ENCODE data around the gene RRP8.

The RRP8 gene

GRCh38 chr11:6599881-6600390 lies 3.5 kb downstream of the RRP8 start:
- no peak for DNase-seq (ENCODE audit: low read depth)

DNA sequence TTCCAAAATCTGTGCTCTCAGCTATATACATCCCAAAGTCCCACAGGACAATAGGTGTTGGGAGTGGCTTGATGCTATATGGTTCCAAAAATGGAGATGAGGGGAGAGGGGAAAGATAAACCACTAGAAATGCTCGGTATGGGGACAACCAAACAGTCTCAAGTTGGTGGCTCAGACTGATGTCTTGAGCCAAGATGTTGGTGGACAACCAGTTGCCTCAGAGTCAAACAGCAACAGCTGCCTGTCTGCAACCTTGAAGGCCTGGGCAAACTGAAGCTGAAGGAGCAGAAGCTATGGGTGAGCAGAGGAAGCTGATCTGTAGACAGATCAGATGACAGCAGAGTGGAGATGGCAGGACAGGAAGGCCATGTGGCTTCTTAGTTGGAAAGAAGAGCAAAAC lies 4.0 kb downstream of the RRP8 start:
- no peak for DNase-seq (ENCODE audit: low read depth)

DNA sequence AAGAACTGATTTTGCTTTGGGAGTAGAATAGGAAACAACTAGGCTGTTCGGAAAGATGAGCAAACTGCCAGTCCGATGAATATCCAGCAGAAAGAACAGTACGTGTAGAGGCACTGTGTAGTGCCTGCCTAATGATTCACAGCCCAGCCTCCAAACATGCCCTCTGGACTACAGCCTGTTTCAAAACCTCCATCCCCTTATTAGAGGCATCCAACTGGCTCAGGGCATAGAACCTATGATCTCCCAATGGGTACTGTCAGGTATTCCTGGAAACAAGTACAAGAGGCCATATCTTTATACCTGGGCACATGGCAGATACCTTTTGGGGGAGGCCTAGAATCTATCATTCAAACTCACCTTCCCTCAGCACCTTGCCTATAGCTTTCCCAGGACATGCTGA lies 4.9 kb downstream of the RRP8 start:
- no peak for DNase-seq (ENCODE audit: low read depth)

DNA sequence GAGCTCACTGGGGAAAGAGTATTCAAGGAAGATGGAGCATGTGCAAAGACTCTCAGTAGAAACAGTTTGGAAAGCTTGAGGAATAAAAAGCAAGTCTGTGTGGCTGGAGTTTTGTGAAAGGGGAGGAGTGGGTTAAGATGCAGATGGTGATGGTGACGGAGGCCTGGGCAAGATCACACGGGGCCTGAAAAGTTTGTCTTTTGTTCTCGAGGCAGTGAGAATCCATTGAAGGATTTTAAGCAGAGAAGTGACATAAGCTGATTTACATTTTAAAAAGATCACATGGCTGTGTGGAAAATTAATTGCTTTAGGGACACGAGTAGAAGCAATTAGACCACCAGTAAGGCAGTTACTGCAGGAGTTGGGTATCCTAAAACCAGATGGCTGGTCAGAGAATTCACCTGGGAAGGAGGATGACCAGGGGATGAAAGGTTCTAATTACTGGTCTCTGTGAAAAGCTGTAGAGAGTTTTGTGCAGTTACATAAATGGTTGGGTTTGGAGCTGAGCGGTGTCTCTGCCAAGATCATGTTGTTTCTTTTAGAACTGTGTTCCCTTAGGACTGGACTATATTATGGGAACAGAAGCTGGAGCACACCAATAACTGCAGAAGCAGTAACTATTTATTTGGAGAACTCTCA lies 7.1 kb downstream of the RRP8 start:
- DNase-seq (ENCODE audit: low read depth), result no peak

- no peak for DNase-seq (ENCODE audit: low read depth)
Measured at GRCh38 chr11:6594142-6594768, 9.2 kb downstream of the RRP8 start.

DNA sequence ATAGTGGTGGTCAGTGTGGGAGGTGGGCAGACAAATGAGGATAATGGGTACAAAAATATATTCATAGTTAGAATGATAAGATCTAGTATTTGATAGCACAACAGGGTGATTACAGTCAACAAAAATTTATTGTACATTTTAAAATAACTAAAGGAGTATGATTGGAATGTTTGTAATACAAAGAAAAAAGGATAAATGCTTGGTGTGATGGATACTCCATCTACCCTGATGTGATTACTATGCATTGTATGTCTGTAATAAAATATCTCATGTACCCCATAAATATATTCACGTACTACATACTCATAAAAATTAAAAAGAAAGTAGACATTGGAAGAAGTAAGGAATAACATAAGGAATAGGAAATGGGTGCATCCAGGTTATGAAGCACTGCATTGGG lies 15.4 kb downstream of the RRP8 start:
- DNase-seq (ENCODE audit: low read depth), result no peak

- DNase-seq (ENCODE audit: low read depth), result no peak
Measured at GRCh38 chr11:6587360-6587953, 16.0 kb downstream of the RRP8 start.

DNA sequence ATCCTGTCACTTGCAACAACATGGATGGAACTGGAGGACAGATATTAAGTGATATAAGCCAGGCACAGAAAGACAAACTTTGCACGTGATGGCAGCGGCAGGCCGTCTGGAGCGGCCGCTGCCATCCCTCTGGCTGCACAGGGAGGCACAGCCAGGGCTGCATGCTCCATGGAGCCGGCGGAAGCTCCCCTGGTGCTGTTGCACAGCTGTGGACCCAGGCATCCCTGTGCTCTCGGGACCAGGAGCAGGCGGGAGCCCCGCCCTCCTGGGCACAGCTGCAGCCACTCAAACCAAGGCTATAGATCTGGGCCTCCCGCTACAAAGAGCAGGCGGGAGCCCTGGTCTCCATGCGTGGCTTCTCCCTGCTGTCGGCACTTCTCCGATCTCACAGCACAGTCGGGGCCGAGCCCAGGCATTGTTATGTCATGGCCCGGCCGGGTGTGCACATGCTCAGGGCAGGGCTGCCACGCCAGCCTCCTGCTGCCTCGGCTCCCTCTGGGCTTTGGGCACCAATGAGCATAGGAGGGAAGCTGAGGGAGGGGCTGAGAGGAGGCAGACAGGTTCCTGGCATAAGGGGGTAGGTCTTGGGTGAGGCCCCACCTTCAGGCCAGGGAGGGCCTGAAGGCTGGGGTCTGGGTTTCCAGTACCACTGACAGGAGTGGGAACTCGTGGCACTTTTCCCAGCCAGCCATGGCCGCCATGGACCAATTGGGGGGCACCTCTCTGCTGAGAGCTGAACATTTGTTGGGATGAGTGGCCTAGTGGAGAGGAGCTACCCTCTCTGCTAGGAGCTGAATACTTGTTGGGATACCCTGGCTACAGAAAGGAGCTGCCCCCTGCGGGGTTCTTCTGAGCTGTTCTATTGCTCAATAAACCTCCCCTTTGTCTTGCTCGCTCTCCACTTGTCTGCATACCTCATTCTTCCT lies 16.7 kb downstream of the RRP8 start:
- no peak for DNase-seq (ENCODE audit: low read depth)

- no peak for DNase-seq (ENCODE audit: low read depth)
Measured at GRCh38 chr11:6584528-6584927, 18.9 kb downstream of the RRP8 start.

DNA sequence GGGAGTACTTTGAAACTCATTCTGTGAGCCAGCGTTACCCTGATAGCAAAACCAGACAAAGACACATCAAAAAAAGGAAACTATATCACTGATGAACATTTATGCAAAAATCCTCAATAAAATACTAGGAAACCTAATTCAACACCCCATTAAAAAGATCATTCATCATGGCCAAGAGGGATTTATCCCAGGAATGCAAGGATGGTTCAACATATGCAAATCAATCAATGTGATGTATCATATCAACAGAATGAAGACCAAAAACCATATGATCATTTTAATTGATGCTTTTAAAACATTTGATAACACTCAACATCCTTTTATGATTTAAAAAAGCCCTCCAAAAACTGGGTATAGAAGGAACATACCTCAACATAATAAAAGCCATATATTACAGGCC lies 19.8 kb downstream of the RRP8 start:
- no peak for DNase-seq (ENCODE audit: low read depth)

GRCh38 chr11:6579681-6580080 lies 23.7 kb downstream of the RRP8 start:
- no peak for DNase-seq (ENCODE audit: low read depth)

- DNase-seq (ENCODE audit: low read depth), result no peak
Measured at GRCh38 chr11:6578134-6578533, 25.3 kb downstream of the RRP8 start.

DNA sequence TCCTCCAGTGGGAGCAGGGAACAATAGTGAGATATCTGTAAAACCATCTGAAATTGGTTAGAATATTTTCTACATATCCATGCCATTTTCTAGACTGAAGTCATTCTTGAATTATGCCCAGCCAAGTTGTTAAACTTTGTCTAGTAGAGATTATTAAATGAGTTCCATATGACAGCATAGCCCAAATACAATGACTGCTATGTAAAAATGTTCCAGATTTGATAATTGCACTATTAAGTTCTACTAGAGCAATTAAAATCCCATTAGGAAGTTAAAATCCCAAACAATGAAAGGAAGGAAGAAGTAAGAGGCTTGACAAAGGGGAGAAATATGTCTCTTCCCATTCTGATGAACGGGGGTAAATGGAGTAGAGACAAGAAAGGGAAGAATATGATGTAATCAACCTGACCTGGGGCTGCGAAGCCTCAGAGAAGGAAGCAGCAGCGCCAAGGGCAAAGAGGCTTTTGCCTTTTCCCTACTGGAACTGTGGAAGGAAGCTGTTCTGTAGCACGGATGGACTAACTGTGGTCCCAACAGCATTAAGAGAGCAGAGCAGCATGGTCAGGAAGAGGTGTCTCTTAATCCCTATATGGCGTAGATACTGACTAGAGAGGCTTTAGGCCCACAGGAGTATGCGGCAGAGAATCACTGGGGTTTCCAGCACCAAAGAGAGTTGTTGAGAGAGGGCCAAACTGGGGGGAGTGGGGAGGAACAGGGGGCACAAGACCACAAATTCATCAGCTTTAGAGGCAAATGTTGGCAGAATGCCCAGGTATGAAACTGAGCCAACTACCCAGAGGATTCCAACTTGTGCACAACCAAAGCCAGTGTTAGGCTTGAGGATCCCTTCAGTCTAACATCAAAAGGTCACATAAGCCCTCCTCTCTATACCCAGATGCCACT lies 26.7 kb downstream of the RRP8 start:
- no peak for DNase-seq (ENCODE audit: low read depth)

- no peak for DNase-seq (ENCODE audit: low read depth)
Measured at GRCh38 chr11:6574816-6575715, 28.4 kb downstream of the RRP8 start.

- no peak for DNase-seq (ENCODE audit: low read depth)
Measured at GRCh38 chr11:6572215-6572614, 31.2 kb downstream of the RRP8 start.

DNA sequence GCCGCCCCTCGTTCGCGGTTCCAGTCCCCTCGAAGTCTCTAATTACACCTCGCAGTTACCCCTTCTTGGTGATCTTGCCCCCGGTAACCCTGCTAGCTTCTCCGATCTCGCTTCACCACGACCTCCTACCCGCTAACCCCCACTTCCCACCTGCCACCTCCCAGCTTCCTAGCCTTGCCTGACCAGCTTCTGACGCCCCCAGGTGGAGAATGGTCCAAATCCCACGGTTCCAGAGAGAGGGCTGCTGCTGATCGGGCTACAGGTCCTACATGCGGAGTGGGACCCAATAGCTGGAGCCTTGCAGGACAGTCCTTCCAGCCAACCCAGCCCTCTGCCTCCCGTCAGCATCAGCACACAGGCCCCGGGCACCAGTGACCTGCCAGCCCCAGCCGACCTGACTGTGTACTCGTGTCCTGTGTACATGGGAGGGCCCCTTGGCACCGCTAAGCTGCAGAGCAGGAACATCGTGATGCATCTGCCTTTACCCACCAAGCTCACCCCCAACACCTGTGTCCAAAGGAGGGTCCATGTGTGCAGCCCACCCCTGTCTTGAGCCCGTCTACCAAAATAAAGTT lies 31.9 kb downstream of the RRP8 start:
- DNase-seq (ENCODE audit: low read depth), result no peak

GRCh38 chr11:6570691-6571427 lies 32.6 kb downstream of the RRP8 start:
- no peak for DNase-seq (ENCODE audit: low read depth)

DNA sequence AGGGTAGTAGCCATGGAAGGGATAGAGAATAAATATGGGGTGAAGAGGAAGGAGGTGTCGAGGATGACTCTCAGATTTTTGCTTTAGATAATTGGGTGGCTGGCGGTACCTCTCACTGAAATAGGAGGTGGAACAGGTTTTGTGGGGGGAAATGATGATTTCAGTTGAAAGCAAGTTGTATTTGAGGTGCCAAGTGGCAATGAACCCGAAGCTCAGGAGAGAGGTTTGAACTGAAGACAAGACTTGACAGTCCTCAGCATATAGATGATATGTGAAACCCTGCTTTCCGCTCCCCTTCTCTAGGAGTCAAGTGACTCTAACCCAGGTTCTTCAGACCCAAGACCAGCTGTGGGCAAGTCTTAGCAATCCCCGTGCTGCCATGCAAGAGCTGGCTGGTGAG lies 33.7 kb downstream of the RRP8 start:
- DNase-seq (ENCODE audit: low read depth), result no peak

- no peak for DNase-seq (ENCODE audit: low read depth)
Measured at GRCh38 chr11:6568191-6568918, 35.1 kb downstream of the RRP8 start.
